ENCODE measurements around the gene REEP3.

- TF ChIP-seq CTCF (IDR thresholded peaks at IDR 0.05) (no peak), POLR2A (IDR thresholded peaks at IDR 0.05) (no peak)
Observed at GRCh38 chr10:63504145-63504881, 16.9 kb upstream of the REEP3 start.

Data from thyroid gland (tissue), 4 donors.